EH (cell line): ENCODE measurements around the gene MFAP2.
A peak's percentile ranks its signal among the peaks of the same experiment; 100 is the strongest.
"Not testable (repeated sequence)": the region's sequence is repeated elsewhere in the genome, so short reads cannot be mapped to it uniquely, and the experiment has no call there.

ENCODE experiments used
- DNase-seq: peaks from one replicate; pipeline ENCODE4 v3.0.0-alpha.2; 2015; ENCODE audit warnings: low read depth

MFAP2 gene

GRCh38 chr1:16979475-16980327 lies 719 bp downstream of the MFAP2 start:
- peak; percentile 50 for DNase-seq

- DNase-seq = peak; percentile 96
Observed at GRCh38 chr1:16978567-16979474, 1.6 kb downstream of the MFAP2 start.

GRCh38 chr1:16978139-16978538 lies 2.3 kb downstream of the MFAP2 start:
- DNase-seq = no peak

- no peak for DNase-seq
Observed at GRCh38 chr1:16977377-16977776, 3.0 kb downstream of the MFAP2 start.

- DNase-seq = no peak
Observed at GRCh38 chr1:16976966-16977365, 3.5 kb downstream of the MFAP2 start.

GRCh38 chr1:16975838-16976237 lies 4.6 kb downstream of the MFAP2 start:
- DNase-seq = no peak

GRCh38 chr1:16975211-16975610 lies 5.2 kb downstream of the MFAP2 start:
- DNase-seq = no peak

GRCh38 chr1:16973215-16973614 lies 7.2 kb downstream of the MFAP2 start:
- no peak for DNase-seq

- no peak for DNase-seq
Observed at GRCh38 chr1:16972189-16972895, 8.1 kb downstream of the MFAP2 start.

- peak; percentile 84 for DNase-seq
Observed at GRCh38 chr1:16971341-16972188, 8.9 kb downstream of the MFAP2 start.

GRCh38 chr1:16970132-16970910 lies 10.1 kb downstream of the MFAP2 start:
- DNase-seq = no peak

- DNase-seq = no peak
Observed at GRCh38 chr1:16969651-16970050, 10.8 kb downstream of the MFAP2 start.

- no peak for DNase-seq
Observed at GRCh38 chr1:16969057-16969611, 11.3 kb downstream of the MFAP2 start.

- DNase-seq = no peak
Observed at GRCh38 chr1:16968372-16968771, 12.0 kb downstream of the MFAP2 start.

GRCh38 chr1:16967962-16968361 lies 12.5 kb downstream of the MFAP2 start:
- no peak for DNase-seq

- peak; percentile 63 for DNase-seq
Observed at GRCh38 chr1:16967095-16967575, 13.3 kb downstream of the MFAP2 start.

- no peak for DNase-seq
Observed at GRCh38 chr1:16966282-16966681, 14.1 kb downstream of the MFAP2 start.

- DNase-seq = no peak
Observed at GRCh38 chr1:16965486-16966067, 14.8 kb downstream of the MFAP2 start.

- DNase-seq = not testable (repeated sequence)
Observed at GRCh38 chr1:16964169-16964568, 16.3 kb downstream of the MFAP2 start.
